IMR-90 (cell line): ENCODE results near the gene STIM1. TPM values are rescaled to one million over a fixed set of nuclear protein-coding genes. Genes with fewer than 3 reads are reported as not detected.

Experiments used
- ATAC-seq: fragments of 200-7000 bp; cut with Tn5 transposase; 2 replicates; pipeline ENCODE4 v1.9.1; 2020; ENCODE audit warnings: low read depth, mild to moderate bottlenecking, moderate library complexity
- BruUV-seq: library from RNA; stranded (reverse); fragments of 400-500 nt; replicated peaks from 2 replicates; lab custom pipeline; 2021; lab: Mats Ljungman, UMichigan
- CTCF ChIA-PET: fragments of 300-600 bp; formaldehyde crosslinking; extraction: SDS; loops from one replicate; lab custom pipeline; 2021; ENCODE audit warnings: antibody characterized with exemption; lab: Yijun Ruan, JAX
- POLR2A ChIA-PET: fragments of 300-600 bp; sonication (Branson Sonifier 250); formaldehyde crosslinking; loops from one replicate; lab custom pipeline; 2022; ENCODE audit warnings: antibody characterized with exemption; ENCODE audit not compliant: unreplicated experiment; lab: Charles Lee
- DNase-seq: peaks from one replicate; pipeline ENCODE4 v3.0.0; 2013
- H2AFZ ChIP-seq: replicated peaks from 2 replicates; pipeline ENCODE3; 2013; ENCODE audit warnings: low read length, mild to moderate bottlenecking; ENCODE audit not compliant: poor library complexity
- H2AK5ac ChIP-seq: 2 replicates; pipeline ENCODE4 v1.6.1; 2013; ENCODE audit warnings: low read depth, low read length, inconsistent platforms
- H2AK9ac ChIP-seq: replicated peaks from 2 replicates; pipeline ENCODE3; 2013; ENCODE audit warnings: mild to moderate bottlenecking, low read depth, low read length, moderate library complexity; ENCODE audit not compliant: poor library complexity
- H2BK120ac ChIP-seq: 2 replicates; pipeline ENCODE4 v1.6.1; 2013; ENCODE audit warnings: low read depth, low read length, inconsistent platforms
- H2BK15ac ChIP-seq: 3 replicates; pipeline ENCODE4 v1.6.1; 2013; ENCODE audit warnings: low read depth, low read length, inconsistent platforms
- H2BK20ac ChIP-seq: 2 replicates; pipeline ENCODE4 v1.6.1; 2013; ENCODE audit warnings: low read depth, mild to moderate bottlenecking, inconsistent platforms, low read length, moderate library complexity
- H2BK5ac ChIP-seq: 2 replicates; pipeline ENCODE4 v1.6.1; 2013; ENCODE audit warnings: mild to moderate bottlenecking, low read depth, low read length, inconsistent platforms; ENCODE audit not compliant: poor library complexity, severe bottlenecking
- H3K14ac ChIP-seq: replicated peaks from 2 replicates; pipeline ENCODE4 v1.6.1; 2013; ENCODE audit warnings: low read depth, low read length, inconsistent platforms
- H3K18ac ChIP-seq: 2 replicates; pipeline ENCODE4 v1.6.1; 2013; ENCODE audit warnings: low read depth, low read length, control low read depth
- H3K23ac ChIP-seq: 2 replicates; pipeline ENCODE4 v1.6.1; 2013; ENCODE audit warnings: low read depth, low read length, inconsistent platforms
- H3K27ac ChIP-seq: 2 replicates; pipeline ENCODE4 v1.5.1; 2013; ENCODE audit warnings: mild to moderate bottlenecking, control low read depth, low read length; ENCODE audit not compliant: insufficient read depth
- H3K27me3 ChIP-seq: 2 replicates; pipeline ENCODE4 v1.6.1; 2013; ENCODE audit warnings: low read length; ENCODE audit not compliant: control insufficient read depth, insufficient read depth
- H3K36me3 ChIP-seq: 2 replicates; pipeline ENCODE4 v1.6.1; 2013; ENCODE audit warnings: low read length, mixed read lengths; ENCODE audit not compliant: control insufficient read depth, insufficient read depth
- H3K4ac ChIP-seq: 2 replicates; pipeline ENCODE4 v1.6.1; 2013; ENCODE audit warnings: low read depth, low read length, inconsistent platforms
- H3K4me1 ChIP-seq: 2 replicates; pipeline ENCODE4 v1.6.1; 2013; ENCODE audit warnings: low read length, mixed read lengths; ENCODE audit not compliant: control insufficient read depth, insufficient read depth
- H3K4me2 ChIP-seq: 2 replicates; pipeline ENCODE4 v1.6.1; 2013; ENCODE audit warnings: low read depth, mild to moderate bottlenecking, control low read depth, low read length, moderate library complexity
- H3K4me3 ChIP-seq: 2 replicates; pipeline ENCODE4 v1.5.1; 2013; ENCODE audit warnings: low read depth, mild to moderate bottlenecking, control low read depth, low read length, moderate library complexity; ENCODE audit not compliant: insufficient read depth
- H3K56ac ChIP-seq: 2 replicates; pipeline ENCODE4 v1.6.1; 2013; ENCODE audit warnings: low read length, inconsistent platforms; ENCODE audit not compliant: insufficient read depth; ENCODE audit errors: extremely low read depth
- H3K79me1 ChIP-seq, 2 experiments: 2 replicates each; pipeline ENCODE4 v1.6.1; 2013; ENCODE audit warnings: low read length in 2 of 2, inconsistent platforms in 1 of 2, low read depth in 1 of 2
- H3K9ac ChIP-seq: 2 replicates; pipeline ENCODE4 v1.6.1; 2013; ENCODE audit warnings: low read depth, low read length, control low read depth
- H3K9me1 ChIP-seq: 2 replicates; pipeline ENCODE4 v1.6.1; 2013; ENCODE audit warnings: low read length, inconsistent platforms; ENCODE audit not compliant: insufficient read depth
- H3K9me3 ChIP-seq: 2 replicates; pipeline ENCODE4 v1.6.1; 2013; ENCODE audit warnings: low read length; ENCODE audit not compliant: control insufficient read depth, insufficient read depth
- H4K20me1 ChIP-seq: 2 replicates; pipeline ENCODE4 v1.6.1; 2013; ENCODE audit warnings: low read length, inconsistent platforms; ENCODE audit not compliant: insufficient read depth
- H4K5ac ChIP-seq: 2 replicates; pipeline ENCODE4 v1.6.1; 2013; ENCODE audit warnings: mild to moderate bottlenecking, low read depth, low read length, control low read depth
- H4K8ac ChIP-seq, 2 experiments: 2 replicates each; pipeline ENCODE4 v1.6.1; 2013; ENCODE audit warnings: low read depth in 2 of 2, low read length in 2 of 2, control low read depth in 1 of 2, inconsistent platforms in 1 of 2
- H4K91ac ChIP-seq: 2 replicates; pipeline ENCODE4 v1.6.1; 2013; ENCODE audit warnings: low read depth, low read length, inconsistent platforms; ENCODE audit not compliant: insufficient read depth
- POLR2A ChIP-seq: IDR thresholded peaks from 2 replicates; pipeline ENCODE4 v1.6.1; 2012; ENCODE audit warnings: mild to moderate bottlenecking, low read depth, low read length
- RAD21 ChIP-seq: IDR thresholded peaks from 2 replicates; pipeline ENCODE4 v1.6.1; 2012; ENCODE audit warnings: low read length, improper control_type of control experiment
- WGBS, 2 experiments: methylation state at CpG; one replicate each; pipeline versions ENCODE4 v1.1.5 to v1.1.7; 2013; ENCODE audit warnings: missing lambda C conversion rate in 2 of 2; ENCODE audit not compliant: insufficient read length in 1 of 2; ENCODE audit errors: extremely low coverage in 2 of 2; 5-methylcytosine and 5-hydroxymethylcytosine counted together
- dilution Hi-C: fragments of 300-500 bp; cut with HindIII; formaldehyde crosslinking; loops from one replicate; pipeline ENCODE4 v1.14.3; 2018; ENCODE audit warnings: low sequenced_read_pairs; ENCODE audit not compliant: unreplicated experiment
- in situ Hi-C: fragments of 300-500 bp; cut with MboI; formaldehyde crosslinking; loops from 3 replicates; pipeline ENCODE4 v1.14.3; 2019; ENCODE audit warnings: low sequenced_read_pairs, inconsistent platforms, mixed read lengths
- intact Hi-C: fragments of 100-400 bp; cut with micrococcal nuclease; formaldehyde crosslinking; loops from 2 replicates; pipeline ENCODE4 v1.10.0; 2022
- polyA plus RNA-seq, 3 experiments: library from polyadenylated mRNA; depleted of rRNA; stranded (reverse); fragments of >200 nt; gene quantifications; 2 replicates each; pipeline ENCODE4 v1.2.3, GENCODE V29; 2012; ENCODE audit warnings: low replicate concordance in 1 of 3
- total RNA-seq: library from RNA; depleted of rRNA; stranded (reverse); fragments of >200 nt; gene quantifications from 2 replicates; pipeline ENCODE4 v1.2.3, GENCODE V29; 2012
- TF ChIP-seq, protein P1 (sequence below): conservative IDR thresholded peaks from 2 replicates; pipeline ENCODE4 v1.5.1; 2012; ENCODE audit warnings: mild to moderate bottlenecking, low read depth, low read length, improper control_type of control experiment

Gene STIM1
- total and polyA plus RNA-seq, 2 of the 4 experiments (the other 2 are of a cell fraction), result 17.9 to 23.0 TPM

DNA sequence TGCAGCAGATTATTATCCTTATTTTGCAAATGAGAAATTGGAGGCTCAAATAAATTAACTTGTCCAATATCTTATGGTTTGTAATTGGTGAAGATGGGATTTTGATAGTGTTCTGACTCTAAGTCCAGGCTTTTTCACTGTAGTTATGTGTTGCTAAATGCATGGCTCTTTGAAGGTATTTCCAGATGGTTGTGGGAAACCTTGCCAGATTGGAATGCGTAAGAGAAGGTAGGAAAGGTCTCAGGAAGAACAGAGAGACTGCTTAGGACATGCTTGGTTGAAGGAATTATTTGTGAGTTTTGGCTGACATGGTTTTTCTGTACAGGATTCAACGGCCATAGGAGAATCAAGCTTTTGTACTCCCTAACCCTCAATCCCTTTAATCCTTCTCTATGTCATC, 108.6 kb downstream of the STIM1 start:
- H3K56ac ChIP-seq, result no peak overlapping the region
- no peak overlapping the region for H2AK5ac ChIP-seq
- H4K91ac ChIP-seq, result no peak overlapping the region
- WGBS, 2 experiments, result no CpG with 5 or more reads among the region's 2 CpGs
- peaks cover 5% of the 10 kb centered on the region; the same call in 1 of the 2 replicates for H3K9me1 ChIP-seq
- H3K9ac ChIP-seq, result no peak overlapping the region
- H2BK15ac ChIP-seq, result no peak overlapping the region
- dilution Hi-C loops, result no loop called here
- H3K4me1 ChIP-seq, result no peaks in the 10 kb centered on the region; the same call in 1 of the 2 replicates
- no peaks in the 10 kb centered on the region for H3K27me3 ChIP-seq
- H2BK20ac ChIP-seq, result no peak overlapping the region
- TF ChIP-seq POLR2A, result no peak
- TF ChIP-seq, protein P1, sequence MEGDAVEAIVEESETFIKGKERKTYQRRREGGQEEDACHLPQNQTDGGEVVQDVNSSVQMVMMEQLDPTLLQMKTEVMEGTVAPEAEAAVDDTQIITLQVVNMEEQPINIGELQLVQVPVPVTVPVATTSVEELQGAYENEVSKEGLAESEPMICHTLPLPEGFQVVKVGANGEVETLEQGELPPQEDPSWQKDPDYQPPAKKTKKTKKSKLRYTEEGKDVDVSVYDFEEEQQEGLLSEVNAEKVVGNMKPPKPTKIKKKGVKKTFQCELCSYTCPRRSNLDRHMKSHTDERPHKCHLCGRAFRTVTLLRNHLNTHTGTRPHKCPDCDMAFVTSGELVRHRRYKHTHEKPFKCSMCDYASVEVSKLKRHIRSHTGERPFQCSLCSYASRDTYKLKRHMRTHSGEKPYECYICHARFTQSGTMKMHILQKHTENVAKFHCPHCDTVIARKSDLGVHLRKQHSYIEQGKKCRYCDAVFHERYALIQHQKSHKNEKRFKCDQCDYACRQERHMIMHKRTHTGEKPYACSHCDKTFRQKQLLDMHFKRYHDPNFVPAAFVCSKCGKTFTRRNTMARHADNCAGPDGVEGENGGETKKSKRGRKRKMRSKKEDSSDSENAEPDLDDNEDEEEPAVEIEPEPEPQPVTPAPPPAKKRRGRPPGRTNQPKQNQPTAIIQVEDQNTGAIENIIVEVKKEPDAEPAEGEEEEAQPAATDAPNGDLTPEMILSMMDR, result no peak
- TF ChIP-seq RAD21, result no peak
- H2AFZ ChIP-seq, result no peak overlapping the region
- H2AK9ac ChIP-seq, result no peak overlapping the region
- intact Hi-C loops, result loop anchor here (5.0 kb wide), 1 partner anchor 57 kb away; no protein-coding TSS in a partner anchor
- no peak overlapping the region for H3K27ac ChIP-seq
- no peak overlapping the region for H3K4ac ChIP-seq
- H3K14ac ChIP-seq, result no peak overlapping the region
- CTCF ChIA-PET, result no interaction called here
- DNase-seq (no peak), ATAC-seq (no peak)
- in situ Hi-C loops, result no loop called here
- H3K18ac ChIP-seq, result no peak overlapping the region
- no peak overlapping the region for H2BK120ac ChIP-seq
- no peak overlapping the region for H4K5ac ChIP-seq
- POLR2A ChIA-PET, result no interaction called here
- H3K4me3 ChIP-seq, result no peak overlapping the region
- no peak overlapping the region for H3K23ac ChIP-seq
- peaks cover 3 to 16% of the 10 kb centered on the region in 2 experiments; a peak in 3 of 4 replicates for H3K79me1 ChIP-seq
- no peaks in the 10 kb centered on the region for H3K9me3 ChIP-seq
- H4K20me1 ChIP-seq, result no peaks in the 10 kb centered on the region
- BruUV-seq, result no TSS peak
- no peaks in the 10 kb centered on the region for H3K36me3 ChIP-seq
- no peak overlapping the region for H2BK5ac ChIP-seq
- no peak overlapping the region for H4K8ac ChIP-seq
- no peak overlapping the region for H3K4me2 ChIP-seq
